HG03457 (cell line): ENCODE results near the gene MDM2.
"Not testable (repeated sequence)": the region's sequence is repeated elsewhere in the genome, so short reads cannot be mapped to it uniquely, and the experiment has no call there.

ENCODE experiments used
- ATAC-seq: cut with Tn5 transposase; IDR thresholded peaks from one replicate; pipeline ENCODE4 v1.9.1; 2021; ENCODE audit warnings: moderate number of reproducible peaks; ENCODE audit not compliant: unreplicated experiment

The MDM2 gene

GRCh38 chr12:68824597-68825250, 16.7 kb downstream of the MDM2 start:
- no peak for ATAC-seq

- ATAC-seq, result no peak
Observed at GRCh38 chr12:68825569-68826217, 17.7 kb downstream of the MDM2 start.

- no peak for ATAC-seq
Observed at GRCh38 chr12:68827895-68828671, 20.1 kb downstream of the MDM2 start.

- no peak for ATAC-seq
Observed at GRCh38 chr12:68828672-68829068, 20.7 kb downstream of the MDM2 start.

- ATAC-seq, result no peak
Observed at GRCh38 chr12:68831272-68831671, 23.3 kb downstream of the MDM2 start.

GRCh38 chr12:68831751-68832503, 23.9 kb downstream of the MDM2 start:
- ATAC-seq, result no peak

GRCh38 chr12:68832504-68832867, 24.5 kb downstream of the MDM2 start:
- ATAC-seq, result no peak

- ATAC-seq, result no peak
Observed at GRCh38 chr12:68833508-68833907, 25.5 kb downstream of the MDM2 start.

- ATAC-seq, result no peak
Observed at GRCh38 chr12:68835333-68835908, 27.4 kb downstream of the MDM2 start.

GRCh38 chr12:68837215-68837614, 29.2 kb downstream of the MDM2 start:
- ATAC-seq, result no peak

GRCh38 chr12:68838046-68838886, 30.3 kb downstream of the MDM2 start:
- ATAC-seq, result no peak

GRCh38 chr12:68839183-68840147, 31.5 kb downstream of the MDM2 start:
- no peak for ATAC-seq

GRCh38 chr12:68841175-68841574, 33.2 kb downstream of the MDM2 start:
- not testable (repeated sequence) for ATAC-seq

- ATAC-seq, result no peak
Observed at GRCh38 chr12:68841717-68842116, 33.7 kb downstream of the MDM2 start.

GRCh38 chr12:68842123-68842522, 34.1 kb downstream of the MDM2 start:
- ATAC-seq, result no peak

- ATAC-seq, result no peak
Observed at GRCh38 chr12:68842784-68843567, 35.0 kb downstream of the MDM2 start.

GRCh38 chr12:68844318-68844745, 36.4 kb downstream of the MDM2 start:
- ATAC-seq, result no peak
